HTERT RPE-1 (cell line): Measurements from ENCODE around the gene RPS6KA5.
"Not testable (repeated sequence)": the region's sequence is repeated elsewhere in the genome, so short reads cannot be mapped to it uniquely, and the experiment has no call there.

Experiments used
- in situ Hi-C: fragments of 300-500 bp; cut with MboI; formaldehyde crosslinking; loops from 4 replicates; pipeline ENCODE4 v1.14.3; 2020; ENCODE audit warnings: low sequenced_read_pairs

The RPS6KA5 gene

DNA sequence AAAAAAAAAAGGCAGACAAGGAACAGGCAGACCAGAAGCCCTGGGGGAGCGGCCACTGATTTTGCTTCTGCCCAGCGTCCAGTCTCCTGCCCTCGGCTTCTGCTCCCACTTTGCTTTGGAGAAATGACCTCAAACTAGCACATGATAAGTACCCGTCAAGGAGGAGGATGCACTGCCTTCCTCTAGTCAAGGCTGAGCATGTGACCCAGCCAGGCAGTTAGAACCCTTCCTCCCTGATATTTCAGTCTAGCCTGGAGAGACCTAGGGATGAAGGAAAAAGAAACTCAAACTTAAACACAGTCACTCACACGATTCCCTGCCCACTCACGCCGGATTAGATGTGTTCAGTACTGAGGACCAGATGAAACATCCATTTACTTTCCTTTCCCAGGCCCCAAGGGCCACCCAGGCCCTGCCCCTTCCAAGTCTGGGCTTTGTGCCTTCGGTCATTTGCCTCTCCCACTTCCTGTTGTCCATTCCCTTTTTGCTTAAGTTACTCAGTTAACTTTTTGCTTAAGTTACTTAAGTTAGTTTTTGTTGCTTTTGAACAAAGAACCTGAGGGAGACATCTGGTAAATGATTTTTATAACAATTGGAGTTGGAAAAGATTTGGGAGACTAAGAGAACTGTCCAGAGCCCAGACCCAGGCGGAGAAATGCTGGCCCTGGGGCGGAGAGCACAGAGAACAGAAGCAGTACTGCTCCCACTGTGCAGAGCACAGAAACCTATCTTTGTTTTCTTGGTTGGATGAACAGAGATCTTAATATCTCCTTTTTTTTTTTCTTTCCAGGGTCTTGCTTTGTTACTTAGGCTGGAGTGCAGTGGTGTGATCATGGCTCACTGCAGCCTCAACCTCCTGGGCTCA, 221.2 kb downstream of the RPS6KA5 start:
- in situ Hi-C loops = no loop called here

DNA sequence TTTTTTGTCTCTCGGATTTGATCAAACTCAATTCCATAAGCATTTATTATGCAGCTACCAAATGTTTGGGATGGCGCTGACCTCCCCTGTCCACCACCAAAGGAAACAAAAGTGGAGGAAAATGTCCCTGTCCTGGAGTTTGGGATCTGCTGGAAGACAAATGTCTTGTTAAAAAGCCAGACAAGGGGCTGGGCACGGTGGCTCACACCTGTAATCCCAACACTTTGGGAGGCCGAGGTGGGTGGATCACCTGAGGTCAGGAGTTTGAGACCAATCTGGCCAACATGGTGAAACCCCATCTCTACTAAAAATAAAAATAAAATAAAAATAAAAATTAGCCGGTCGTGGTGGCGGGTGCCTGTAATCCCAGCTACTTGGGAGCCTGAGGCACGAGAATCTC, 221.9 kb downstream of the RPS6KA5 start:
- in situ Hi-C loops = not testable (repeated sequence)

DNA sequence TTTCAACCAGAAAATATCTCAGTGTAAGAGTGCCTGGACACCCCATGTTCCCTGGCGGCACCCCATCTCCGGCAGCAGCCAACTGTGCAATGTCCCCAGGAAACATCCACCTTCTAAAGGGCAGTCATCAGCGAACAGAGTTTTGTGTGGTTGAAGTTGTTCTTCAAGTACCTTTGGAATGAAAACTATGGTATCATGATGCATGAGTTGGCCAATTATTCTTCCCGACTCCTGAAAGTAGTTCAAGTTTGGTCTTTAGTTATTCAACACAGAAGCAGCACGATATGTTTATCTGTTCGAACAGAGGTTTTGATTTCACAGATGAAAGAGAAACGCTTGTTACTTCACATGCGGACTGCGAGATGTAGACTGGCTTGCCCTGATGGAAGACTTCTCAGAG, 223.1 kb downstream of the RPS6KA5 start:
- in situ Hi-C loops = no loop called here

DNA sequence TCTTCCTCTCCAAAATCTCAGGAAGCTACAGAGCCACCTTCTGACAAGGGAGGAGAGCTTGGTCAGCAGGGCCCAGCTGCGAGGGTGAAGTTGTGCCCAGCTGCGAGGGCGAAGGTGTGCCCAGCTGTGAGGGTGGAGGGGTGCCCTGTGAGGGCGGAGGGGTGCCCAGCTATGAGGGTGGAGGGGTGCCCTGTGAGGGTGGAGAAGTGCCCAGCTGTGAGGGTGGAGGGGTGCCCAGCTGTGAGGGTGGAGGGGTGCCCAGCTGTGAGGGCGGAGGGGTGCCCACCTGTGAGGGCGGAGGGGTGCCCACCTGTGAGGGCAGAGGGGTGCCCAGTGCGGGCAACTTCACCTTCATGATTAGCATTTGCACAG, 223.8 kb downstream of the RPS6KA5 start:
- in situ Hi-C loops = no loop called here

DNA sequence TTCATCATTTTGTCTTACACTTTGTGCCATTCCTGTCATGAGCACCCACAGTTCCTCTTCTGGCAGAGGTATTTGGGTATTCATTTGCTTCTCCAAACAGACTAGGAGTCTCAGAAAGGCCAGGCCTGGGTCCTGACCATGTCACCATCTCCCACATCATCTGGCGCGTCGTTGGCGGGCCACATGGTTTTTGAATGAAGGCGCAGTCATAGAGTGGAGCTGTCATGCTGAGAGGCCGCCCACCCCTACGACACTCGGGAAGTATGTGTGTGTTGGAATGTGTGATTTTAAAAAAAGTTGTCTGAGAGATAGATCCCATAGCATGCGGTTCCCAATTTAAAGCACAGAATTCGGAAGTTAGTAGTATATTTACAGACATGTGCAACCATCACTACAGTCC, 228.6 kb downstream of the RPS6KA5 start:
- in situ Hi-C loops = no loop called here

DNA sequence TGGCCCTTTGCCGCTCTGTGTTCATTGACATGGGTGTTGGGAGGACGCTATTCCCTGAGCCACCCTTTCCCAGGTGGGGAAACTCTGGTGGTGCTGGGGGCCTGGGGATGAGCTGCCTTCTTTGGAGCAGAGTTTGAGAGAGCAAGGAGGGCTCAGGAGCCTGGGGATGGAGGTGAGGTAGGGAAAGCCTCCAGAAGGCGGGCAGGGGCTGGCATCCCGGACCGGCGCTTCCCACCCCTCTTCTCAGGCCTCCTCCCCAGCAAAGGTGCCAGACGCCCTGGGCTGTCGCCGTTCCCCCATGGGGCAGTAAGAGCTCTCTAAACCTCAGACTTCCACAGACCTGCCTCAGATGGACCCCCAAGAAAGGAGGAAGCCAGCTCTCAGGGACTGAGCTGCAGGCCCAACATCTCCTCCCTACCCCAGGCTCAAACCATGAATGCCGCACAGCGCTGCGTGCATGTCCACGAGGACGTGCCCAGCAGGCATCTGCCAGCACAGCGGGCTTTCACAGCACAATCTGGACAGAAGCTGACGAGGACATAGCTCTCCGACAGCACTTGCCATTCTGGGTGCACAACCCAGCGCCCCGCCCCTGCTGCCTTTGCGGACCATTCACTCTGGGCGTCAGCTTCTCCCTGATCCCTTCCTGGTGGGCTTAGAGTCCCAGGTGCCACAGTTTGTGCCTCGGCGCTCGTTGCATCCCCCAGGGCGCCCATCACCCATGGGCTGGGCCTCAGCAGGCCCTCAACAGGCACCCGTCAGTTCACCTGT, 229.3 kb downstream of the RPS6KA5 start:
- in situ Hi-C loops = no loop called here

DNA sequence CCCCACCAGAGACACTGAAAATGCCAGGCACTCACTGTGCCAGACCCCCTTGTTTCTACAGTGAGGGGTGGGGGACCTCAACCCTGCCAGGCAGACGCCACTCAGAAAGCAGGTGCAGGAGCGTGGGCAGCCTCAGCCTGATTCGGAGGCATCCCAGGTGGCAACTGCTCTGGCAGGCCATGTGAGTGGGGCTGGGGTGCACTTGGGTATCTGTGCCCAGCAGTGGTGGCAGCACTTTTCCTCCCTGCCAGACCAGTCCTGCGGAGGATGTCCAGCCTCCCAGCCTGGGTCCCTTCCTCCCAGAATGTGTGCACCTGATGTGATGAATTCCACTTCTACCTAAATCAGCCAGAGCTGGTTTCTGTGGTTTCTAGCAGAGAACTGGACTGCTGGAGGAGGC, 230.8 kb downstream of the RPS6KA5 start:
- in situ Hi-C loops = no loop called here

DNA sequence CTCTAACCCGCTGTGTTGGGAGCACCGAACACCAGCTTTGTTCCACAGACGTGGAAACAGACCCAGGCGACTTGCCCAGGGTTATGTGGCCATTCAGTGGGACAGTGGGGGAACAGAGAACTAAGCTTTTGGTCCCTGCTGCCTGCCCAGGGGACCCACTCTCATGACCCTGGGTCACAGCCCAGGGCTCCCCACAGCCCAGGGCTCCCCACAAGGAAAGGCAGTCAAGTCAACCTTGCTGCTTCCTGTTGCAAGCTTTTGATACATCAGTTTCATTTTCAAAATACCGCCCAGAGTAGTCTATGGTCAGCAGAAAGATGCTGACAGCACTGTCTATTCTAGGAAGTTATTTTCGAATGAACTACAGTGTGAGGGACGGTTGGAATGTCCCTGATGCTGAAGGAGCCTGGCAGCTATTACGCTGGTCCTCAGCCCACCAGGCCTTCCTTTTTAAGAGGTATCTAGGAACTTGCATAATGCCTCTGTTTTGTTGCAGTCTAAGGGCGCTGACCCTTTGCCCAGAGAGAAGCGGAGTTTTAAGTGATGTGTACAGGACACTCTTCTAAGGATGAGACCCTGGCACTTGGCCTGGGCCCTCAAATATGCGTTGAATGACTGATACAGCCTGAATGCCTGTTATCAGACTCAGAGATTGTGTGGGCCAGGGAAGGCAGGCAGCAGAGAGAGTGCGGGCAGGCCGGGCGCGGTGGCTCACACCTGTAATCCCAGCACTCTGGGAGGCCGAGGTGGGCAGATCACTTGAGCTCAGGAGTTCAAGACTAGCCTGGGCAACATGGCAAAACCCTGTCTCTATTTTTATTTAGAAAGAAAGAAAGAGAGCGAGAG, 231.6 kb downstream of the RPS6KA5 start:
- in situ Hi-C loops = no loop called here

DNA sequence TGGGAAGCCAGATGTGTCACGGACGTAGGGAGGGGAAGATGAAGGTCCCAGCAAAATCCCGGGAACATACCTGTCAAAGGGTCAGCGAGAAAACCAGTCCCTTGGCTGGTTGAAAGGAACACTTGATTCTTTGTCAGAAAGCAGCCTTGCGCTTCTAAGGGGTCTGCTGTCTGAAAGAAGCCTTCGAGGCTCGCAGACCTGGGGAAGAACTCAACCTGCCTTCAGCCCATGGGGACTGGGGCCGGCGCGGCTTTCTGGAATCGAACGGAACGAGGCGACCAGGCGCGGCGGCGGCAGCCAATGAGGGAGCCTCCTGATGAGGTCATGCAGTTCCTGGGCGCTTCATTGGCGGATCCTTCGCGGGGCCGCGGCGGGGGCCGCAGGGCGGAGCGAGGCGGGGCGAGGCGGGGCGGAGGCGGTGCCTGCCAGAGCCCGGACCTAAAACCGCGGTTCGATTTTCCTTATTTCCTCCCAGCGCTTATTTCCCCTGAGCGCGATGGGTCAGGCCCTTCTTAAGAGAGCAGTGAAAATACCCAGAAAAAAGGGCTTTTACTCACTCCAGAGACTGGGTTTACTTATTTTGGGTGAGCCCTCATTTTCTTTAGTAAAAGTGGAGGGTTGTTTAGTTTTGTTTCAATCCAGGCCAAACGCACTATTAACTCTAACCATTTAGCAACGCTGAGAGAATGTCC, 232.4 kb downstream of the RPS6KA5 start:
- in situ Hi-C loops = no loop called here

DNA sequence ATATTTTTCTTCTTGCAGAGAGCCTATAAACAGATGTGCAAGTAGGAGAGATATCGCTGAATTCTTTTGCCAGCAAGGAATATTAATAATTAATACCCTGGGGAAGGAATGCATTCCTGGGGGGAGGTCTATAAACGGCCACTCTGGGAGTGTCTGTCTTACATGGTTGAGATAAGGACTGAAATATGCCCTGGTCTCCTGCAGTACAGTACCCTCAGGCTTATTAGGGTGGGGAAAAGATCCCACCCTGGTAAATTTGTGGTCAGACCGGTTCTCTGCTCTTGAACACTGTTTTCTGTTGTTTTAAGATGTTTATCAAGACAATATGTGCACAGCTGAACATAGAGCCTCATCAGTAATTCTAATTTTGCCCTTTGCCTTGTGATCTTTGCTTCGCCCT, 236.9 kb downstream of the RPS6KA5 start:
- in situ Hi-C loops = not testable (repeated sequence)

DNA sequence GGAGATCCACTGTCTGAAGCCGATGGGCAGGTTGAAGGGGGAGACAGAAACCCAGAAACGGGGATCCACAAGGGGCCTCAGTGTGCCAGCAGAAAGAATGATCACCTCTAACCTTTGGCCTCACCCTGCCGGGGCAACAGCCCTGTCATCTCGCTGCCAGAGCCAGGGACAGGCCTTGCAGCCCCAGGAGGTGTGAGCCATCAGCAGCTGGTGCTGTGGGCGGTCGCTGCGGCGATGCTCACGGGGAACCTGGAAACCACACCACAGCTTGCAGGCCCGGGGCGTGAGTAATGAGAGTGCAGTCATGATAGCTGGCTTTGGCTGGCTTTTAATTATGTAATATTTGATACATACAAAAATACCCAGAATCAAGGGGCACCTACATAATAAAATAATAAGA, 239.5 kb downstream of the RPS6KA5 start:
- in situ Hi-C loops = no loop called here

DNA sequence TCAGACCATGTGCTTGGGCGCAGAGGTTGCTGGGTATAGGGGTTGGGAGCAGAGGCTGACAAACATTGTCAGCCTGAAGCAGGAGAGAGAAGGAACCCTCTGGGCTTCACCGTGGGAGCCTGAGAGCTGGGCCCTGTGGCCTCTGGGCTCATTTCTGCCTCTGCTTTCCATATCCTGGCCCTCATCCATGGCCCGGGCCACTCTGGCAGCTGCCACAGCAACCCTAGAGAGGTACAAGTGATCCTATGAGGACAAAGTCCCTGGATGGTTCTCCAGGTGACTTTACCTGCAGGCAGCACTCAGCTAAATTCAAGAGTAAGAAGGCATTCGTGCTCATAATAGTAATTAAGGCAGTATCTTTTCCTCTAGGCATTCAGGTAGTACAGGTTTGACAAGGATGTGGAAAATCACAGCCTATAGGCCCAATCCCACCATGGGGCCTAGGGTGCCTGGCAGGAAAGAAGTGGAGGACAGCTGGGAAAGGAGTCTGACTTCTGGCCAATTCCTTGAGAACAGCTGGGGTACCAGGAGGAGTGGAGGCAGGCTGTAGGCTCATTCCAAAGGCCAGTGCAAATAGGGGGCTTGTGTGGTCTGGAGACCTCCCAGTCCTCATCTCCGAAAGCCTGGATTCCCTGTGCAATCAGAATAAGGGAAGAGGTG, 240.6 kb downstream of the RPS6KA5 start:
- in situ Hi-C loops = no loop called here

DNA sequence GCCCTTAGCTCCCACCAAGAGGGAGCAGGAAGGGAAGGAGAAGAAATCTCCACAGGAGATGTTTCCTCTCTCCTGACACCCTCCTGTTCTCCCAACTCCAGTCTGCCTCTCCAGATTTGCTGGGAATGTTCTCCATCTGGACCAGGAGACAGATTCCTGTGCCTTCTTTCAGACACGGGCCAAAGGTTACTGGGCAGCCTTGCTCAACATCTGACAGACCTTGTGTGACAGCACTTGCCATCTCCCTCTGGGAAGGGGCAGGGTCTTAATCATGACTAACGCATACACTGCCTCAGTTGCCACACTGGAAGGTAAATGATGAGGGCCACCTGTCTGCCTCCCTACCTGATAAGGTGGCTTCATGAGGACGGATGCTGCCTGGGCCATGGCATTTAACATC, 241.7 kb downstream of the RPS6KA5 start:
- in situ Hi-C loops = no loop called here

DNA sequence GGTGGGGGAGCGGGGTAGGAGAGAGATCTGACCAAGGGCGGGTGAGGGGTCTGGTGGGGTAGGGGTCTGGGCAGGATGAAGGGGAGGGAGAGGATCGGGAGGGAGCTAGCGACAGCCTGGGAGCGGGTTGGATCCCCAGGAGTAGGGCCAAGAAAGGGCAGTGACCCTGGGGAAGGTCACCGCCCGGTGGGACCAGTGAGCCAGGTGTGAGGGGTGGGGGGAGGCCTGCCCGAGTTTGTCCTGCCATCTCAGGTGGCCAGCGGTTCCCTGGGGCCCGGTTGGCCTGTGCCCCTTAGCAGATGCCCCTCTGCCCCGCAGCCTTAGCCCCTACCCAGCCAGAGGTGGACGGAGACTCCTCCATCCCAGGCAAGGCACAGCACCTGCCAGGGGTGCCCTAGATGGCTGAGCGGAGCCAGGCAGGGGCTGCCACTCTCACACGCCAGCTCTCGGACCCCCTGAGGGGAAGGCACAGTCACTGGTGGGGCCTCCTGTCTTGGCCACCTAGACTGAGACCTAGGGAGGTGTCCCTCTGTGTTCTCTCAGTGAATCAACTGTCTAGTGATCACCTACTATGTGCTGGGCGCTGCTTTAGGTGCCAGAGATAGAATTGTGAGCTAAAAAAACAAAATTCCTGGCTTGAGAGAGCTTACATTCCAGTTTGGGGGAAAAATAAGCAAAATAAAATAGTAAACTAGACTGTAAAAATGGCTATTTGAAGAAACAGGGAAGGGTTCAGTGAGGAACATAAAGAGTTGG, 243.6 kb downstream of the RPS6KA5 start:
- in situ Hi-C loops = no loop called here

DNA sequence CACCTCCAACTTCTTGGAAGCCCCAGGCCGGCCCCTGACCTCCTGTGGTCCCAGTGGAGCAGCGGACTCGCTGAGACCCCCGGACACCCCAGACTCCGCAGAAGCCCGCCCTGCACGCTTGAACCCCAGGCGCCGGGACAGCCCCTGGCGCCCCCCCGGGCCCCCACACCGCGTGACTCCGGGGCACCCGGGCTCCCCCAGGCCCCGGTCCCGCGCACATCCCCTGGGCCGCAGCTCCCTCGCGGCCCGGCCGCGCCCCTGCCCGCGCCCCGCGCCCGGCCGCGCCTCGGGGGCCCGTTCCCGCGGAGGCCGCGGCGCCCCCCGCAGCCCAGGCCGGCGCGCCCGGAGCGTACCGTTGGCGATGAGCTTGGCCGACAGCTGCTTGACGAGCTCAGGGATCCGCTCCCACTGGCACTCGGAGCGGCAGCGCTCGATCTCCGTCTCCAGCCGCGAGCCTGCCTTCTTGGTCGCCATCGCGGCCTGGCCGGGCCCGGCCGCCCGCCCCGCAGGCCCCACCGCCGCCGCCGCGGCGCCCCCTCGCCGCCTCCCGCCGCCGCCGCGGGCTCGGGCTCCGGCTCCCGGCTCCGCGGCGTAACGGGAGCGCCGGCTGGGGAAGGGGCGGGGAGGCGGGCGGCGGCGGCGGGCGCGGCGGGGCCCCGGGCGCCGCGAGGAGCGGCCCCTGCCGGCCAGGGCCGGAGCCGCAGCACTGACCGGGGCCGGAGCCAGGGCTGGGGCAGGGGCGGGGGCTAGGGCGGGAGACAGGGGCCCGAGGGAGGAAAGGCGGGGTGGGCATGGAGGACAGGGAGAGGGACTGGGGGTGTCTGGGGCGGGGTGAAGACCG, 244.4 kb downstream of the RPS6KA5 start, which contains the start of gene TTC7B:
TSS of gene TTC7B (minus strand) at position 609 of the 841 bp plus-strand sequence. CDS start at position 474, 135 bp downstream.
- in situ Hi-C loops = no loop called here

DNA sequence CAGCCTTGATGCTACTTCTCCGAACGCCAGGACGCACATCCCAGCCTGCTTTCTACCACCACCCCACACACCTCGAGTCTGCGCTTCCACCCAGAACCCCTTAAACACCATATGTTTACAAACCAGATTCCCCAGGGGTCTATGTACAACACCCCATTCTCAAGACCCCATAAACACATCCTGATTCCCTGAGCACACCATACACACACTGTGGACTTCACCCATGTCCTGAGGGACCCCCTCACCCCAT, 244.9 kb downstream of the RPS6KA5 start:
- in situ Hi-C loops = no loop called here

DNA sequence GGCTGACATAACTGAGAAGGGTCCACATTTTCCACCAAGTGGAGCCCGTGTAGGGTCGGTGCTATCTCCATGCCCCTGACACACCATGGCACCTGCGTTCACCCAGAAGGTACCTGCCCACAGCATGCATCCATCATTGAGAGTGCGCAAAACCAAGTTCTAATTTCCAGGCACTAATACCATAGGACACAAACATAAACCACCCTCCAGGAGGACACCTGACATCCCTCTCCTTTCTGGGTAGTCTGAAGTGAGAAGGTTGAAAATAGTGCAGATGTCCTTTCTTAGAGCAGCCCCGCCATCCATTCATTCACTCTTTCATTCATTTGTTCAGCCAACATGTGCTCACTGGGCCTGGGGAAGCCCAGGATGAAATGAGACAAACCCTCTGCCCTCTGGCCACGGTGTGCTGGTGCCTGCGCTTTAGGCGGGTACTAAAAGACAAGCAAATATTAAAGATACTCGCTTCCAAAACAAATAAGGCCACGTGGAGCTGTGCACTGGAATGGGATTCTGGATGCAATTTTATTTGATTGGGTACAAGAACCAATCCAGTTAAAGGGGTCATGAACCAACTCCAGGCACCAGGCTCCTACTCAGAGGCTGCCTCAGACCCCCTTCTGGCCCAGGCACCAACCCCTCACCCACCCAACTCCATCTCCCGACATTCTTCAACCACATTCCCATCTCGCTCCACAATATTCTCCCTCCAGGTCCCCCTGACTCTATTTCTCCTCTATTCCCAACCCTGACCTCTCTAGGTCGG, 245.5 kb downstream of the RPS6KA5 start:
- in situ Hi-C loops = no loop called here

DNA sequence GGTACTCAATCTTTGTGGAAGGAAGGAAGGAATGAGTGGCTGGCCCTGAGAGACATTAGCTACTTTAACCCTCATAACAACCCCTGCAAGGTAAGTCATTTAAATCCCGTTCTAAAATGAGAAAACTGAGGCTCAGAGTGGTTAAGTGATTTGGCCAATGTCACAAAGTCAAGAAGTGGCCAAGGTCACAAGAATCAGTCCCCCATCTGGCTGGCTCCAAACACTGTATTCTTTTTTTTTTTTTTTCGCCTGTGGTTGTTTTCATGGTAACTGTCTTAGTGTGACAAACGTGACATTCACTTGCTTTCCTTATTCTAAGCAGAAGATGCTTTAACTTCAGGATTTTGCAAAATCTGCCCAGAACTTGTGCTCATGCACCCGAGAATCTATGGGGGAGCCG, 247.0 kb downstream of the RPS6KA5 start:
- in situ Hi-C loops = no loop called here
